HFF-Myc (cell line): ENCODE data around the gene ADORA2A.

Source experiments
- DNase-seq: peaks from one replicate; pipeline ENCODE4 v3.0.0-alpha.2; 2011; ENCODE audit warnings: low read depth; ENCODE audit errors: extremely low read depth
- H3K4me3 ChIP-seq: replicated peaks from 2 replicates; pipeline ENCODE4 v1.5.1; 2011; ENCODE audit warnings: low read depth, mild to moderate bottlenecking, control low read depth, low read length
- CTCF ChIP-seq: IDR thresholded peaks from 2 replicates; pipeline ENCODE4 v1.5.1; 2012; ENCODE audit warnings: mild to moderate bottlenecking, low read depth, low read length, control low read depth; ENCODE audit errors: missing control alignments

ADORA2A gene

DNA sequence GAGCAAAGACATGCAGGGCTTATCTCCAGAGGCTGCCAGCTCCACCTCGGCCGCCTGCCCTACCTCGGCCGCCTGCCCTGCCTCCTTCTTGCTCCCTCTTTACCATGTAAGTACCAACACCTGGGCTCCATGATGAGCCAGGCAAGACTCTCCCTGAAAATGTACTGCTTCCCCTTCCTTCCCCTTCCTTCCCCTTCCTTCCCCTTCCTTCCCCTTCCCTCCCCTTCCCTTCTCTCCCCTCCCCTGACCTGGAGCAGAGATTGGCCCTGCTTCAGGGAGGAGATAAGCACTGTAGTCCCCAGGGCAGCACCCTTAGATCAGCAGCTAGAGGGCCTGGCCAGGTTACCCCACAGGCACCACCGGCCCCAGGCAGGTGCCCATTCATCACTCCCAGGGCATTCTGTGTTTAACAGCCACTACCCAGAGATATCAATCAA lies 25.4 kb upstream of the ADORA2A start:
- DNase-seq = no peak
- no peak overlapping the region for H3K4me3 ChIP-seq
- TF ChIP-seq CTCF = no peak

DNA sequence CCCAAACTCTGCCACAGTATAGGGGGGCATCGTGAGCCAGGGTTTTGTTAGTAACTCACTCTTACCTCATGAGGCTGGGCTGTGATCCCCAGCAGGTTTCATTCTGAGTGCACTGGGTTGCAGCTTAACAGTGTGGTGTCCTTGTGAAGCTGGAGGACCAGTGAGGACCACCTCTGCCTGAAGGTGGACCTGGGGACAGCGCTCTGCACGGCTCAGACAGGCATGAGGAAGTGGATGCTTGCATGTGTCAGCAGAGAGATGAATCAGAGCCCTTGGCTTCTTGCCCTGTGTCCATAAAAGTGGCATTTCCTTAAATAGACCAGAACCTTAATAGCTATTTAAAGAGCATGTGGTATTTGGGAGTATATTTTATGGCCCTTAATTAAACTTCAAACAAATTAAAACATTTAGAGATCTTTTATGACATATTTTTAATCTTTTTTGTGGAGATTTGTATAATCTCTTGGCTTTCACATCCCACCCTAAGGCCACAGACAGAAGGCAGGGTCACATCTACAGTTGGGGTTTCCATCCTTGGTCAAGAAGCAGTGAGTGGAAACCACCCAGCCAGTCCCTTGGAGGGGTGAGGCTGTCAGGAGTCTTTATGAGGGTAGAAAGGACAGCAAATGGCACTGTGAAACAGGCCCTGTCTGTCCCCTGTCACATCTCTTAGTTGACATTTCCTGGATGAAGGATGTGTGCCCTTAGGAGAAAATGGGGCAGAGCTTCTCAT lies 24.8 kb upstream of the ADORA2A start:
- H3K4me3 ChIP-seq = no peak overlapping the region
- DNase-seq = peak; percentile 98
- no peak for TF ChIP-seq CTCF

GRCh38 chr22:24403346-24403745 lies 24.1 kb upstream of the ADORA2A start:
- TF ChIP-seq CTCF = no peak
- no peak overlapping the region for H3K4me3 ChIP-seq
- no peak for DNase-seq

DNA sequence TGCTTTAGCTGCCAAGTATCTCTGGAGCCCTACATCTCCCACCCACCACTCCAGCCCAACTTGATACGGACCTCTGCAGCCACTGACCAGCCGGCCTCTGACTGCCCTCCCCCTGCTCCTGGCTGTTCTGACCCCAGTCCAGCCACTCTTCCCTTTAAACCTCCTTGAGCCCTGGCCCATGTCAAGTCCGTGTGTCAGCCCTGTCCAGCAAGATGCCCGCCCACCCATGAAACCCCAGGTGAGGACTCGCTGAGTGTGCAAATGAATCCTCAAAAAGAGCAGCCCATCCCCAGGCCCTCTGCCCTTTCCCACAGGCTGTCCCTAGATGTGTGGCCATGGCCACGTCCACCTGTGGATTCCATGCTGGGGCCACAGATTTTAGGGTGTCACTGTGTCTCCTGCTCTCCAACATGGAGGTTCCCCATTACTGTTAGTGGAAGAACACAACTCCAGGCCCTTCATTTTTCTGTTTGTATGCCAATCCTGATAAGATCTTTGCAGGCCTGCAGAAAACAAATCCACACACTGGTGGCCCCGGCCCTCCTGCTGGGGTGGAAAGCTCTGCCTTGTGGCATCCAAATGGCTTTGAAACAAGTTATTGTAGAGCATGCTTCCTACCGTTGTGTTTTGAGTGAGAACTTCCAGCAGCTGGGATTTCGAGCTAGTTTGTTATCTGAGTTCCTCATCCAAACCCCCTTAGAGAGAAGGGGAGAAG lies 22.7 kb upstream of the ADORA2A start:
- H3K4me3 ChIP-seq = no peak overlapping the region
- no peak for DNase-seq
- TF ChIP-seq CTCF = no peak

GRCh38 chr22:24405631-24406321 lies 21.6 kb upstream of the ADORA2A start:
- DNase-seq = no peak
- no peak overlapping the region for H3K4me3 ChIP-seq
- no peak for TF ChIP-seq CTCF

DNA sequence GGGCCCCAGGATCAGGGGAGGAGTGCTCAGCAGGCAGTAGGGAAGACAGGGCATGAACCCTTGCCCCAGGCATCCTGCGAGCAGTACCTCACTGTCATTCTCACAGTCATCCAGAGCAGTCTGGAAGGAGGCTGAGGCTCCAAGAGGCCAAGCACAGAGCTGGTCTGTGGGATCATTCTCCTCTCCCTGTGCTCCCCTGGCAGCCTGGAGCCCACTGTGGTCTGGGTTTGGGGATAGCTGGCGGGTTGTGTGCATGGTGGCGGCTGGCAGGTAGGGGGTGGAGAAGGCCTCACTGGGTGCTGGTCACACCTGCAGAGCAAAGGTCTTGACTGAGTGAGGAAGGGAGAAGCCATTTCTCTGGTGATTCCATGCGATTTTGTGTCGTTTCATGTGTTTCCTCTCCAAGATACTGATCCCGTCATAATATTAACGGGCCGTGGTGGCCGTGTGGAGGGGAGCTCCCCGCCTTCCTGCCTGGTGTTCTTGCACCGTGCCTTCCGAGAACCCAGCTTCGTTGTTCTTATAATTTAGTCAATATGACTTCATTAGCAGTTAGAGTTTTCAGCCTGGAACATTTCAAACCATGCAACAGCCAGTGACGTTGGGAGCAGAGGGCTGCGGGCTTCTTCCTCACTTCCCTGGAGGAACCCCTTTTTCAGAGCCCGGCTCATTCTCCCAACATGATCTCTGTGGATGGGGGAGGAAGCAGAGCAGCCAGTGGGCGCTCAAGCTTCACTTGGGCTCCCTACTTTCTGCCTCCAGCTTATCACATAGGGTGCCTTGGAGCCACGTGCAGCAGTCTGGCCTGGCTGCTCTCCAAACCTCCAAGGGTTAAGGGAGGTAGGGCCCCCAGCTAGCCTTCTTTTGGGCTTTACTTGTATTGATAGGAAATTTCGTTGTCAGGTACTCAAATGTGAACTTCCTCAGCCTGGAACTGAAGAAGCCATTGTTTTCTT lies 20.8 kb upstream of the ADORA2A start:
- TF ChIP-seq CTCF = no peak
- no peak overlapping the region for H3K4me3 ChIP-seq
- DNase-seq = no peak
